ENCODE measurements around the gene NR3C1. TPM values are rescaled to one million over a fixed set of nuclear protein-coding genes. Genes with fewer than 3 reads are reported as not detected.

Gene NR3C1
- total and polyA plus RNA-seq, 2 of the 4 experiments (the other 2 are of a cell fraction) = 13.7 to 77.4 TPM

DNA sequence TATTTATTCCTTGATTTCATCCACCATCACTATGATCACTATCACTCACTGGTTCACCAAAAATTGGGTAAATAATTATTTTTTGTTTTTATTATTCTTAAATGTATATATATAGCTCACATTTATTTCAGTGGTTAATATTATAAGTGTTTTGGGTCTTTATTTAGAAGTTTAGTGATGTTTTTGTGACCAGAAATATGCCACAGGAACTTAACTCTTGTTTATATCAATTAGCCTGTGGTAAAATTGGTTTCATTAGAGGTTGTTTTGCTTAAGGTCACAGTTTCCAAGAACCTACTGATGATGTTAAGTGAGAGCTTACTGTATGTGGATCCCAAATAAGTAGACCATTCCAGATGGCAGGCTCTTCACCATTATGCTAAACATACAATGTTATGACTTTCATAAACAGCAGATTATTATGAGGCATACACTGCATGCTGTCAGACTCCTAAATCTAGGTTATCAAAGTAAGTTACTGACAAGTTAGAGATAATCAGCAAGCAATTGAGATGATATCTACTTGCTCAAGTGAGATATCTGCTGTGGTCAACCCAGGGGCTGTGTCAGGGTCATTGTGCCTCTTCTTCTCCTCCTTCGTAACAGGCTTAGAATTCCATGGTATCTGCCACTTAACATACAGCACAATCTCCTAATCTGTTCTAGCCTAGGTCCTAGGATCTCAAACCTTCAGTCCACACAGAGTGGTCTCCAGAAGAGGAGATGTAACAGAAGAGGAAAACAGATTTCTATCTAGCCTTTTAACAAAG is 57.6 kb downstream of the NR3C1 start:
- Histone ChIP-seq H4K20me1 (ENCODE audit: insufficient read depth, low read length) (peaks cover 40% of the 10 kb centered on the region; the same call in 1 of the 2 replicates), H3K9me3 (ENCODE audit: control insufficient read depth, insufficient read depth, low read length) (no peaks in the 10 kb centered on the region), H4K91ac (ENCODE audit: insufficient read depth, low read depth, low read length) (no peak overlapping the region), H2BK120ac (ENCODE audit: low read depth, low read length) (no peak overlapping the region), H2BK15ac (ENCODE audit: low read depth, low read length) (no peak overlapping the region; the same call in 2 of the 3 replicates), H2AK5ac (ENCODE audit: low read depth, low read length) (no peak overlapping the region), H3K27ac (ENCODE audit: insufficient read depth, low read length) (peak overlapping the region; percentile 41; the same call in 1 of the 2 replicates), H2AK9ac (replicated peaks; ENCODE audit: low read depth, low read length, poor library complexity) (no peak overlapping the region), H3K4me3 (ENCODE audit: insufficient read depth, low read depth, low read length) (no peak overlapping the region), H3K9me1 (ENCODE audit: insufficient read depth, low read length) (peaks cover 17% of the 10 kb centered on the region), H3K18ac (ENCODE audit: low read depth, low read length) (peak overlapping the region; percentile 9; the same call in 1 of the 2 replicates), H3K4ac (ENCODE audit: low read depth, low read length) (peak overlapping the region; percentile 46; the same call in 1 of the 2 replicates), H3K79me1 (ENCODE audit: low read depth in 1 of 2, low read length in 2 of 2) (peaks cover 35 to 76% of the 10 kb centered on the region in 2 experiments), H3K56ac (ENCODE audit: extremely low read depth, insufficient read depth, low read length) (no peak overlapping the region), H3K4me1 (ENCODE audit: control insufficient read depth, insufficient read depth, low read length) (peaks cover 17% of the 10 kb centered on the region), H2BK5ac (ENCODE audit: low read depth, low read length, poor library complexity, severe bottlenecking) (peak overlapping the region; percentile 63), H3K14ac (replicated peaks; ENCODE audit: low read depth, low read length) (peak overlapping the region; percentile 60; the same call in 1 of the 2 replicates), H2BK20ac (ENCODE audit: low read depth, low read length) (no peak overlapping the region), H4K8ac (ENCODE audit: low read depth in 2 of 2, low read length in 2 of 2) (peak overlapping the region in 1 of 2 experiments; percentile 22; a peak in 1 of 4 replicates), H3K9ac (ENCODE audit: low read depth, low read length) (no peak overlapping the region), H2AFZ (replicated peaks; ENCODE audit: low read length, poor library complexity) (no peak overlapping the region), H3K27me3 (ENCODE audit: control insufficient read depth, insufficient read depth, low read length) (no peaks in the 10 kb centered on the region), H4K5ac (ENCODE audit: low read depth, low read length) (peak overlapping the region; percentile 63; the same call in 1 of the 2 replicates), H3K36me3 (ENCODE audit: control insufficient read depth, insufficient read depth, low read length) (no peaks in the 10 kb centered on the region; the same call in none of the 2 replicates), H3K4me2 (ENCODE audit: low read depth, low read length) (no peak overlapping the region), H3K23ac (ENCODE audit: low read depth, low read length) (peak overlapping the region; percentile 44; the same call in 1 of the 2 replicates)
- ChIA-PET POLR2A (ENCODE audit: unreplicated experiment) (interaction anchor here (0.7 kb wide), 1 partner anchor 14 kb away, joined by 3 read pairs; no protein-coding TSS in a partner anchor), CTCF (no interaction called here)
- ATAC-seq (ENCODE audit: low read depth) (no peak), DNase-seq (no peak)
- BruUV-seq (replicated peaks) = no TSS peak
- WGBS, 2 experiments (ENCODE audit: extremely low coverage in 2 of 2, insufficient read length in 1 of 2) = no CpG with 5 or more reads among the region's 1 CpG
- dilution Hi-C loops (cut with HindIII; ENCODE audit: low sequenced_read_pairs, unreplicated experiment) = no loop called here
- intact Hi-C loops (cut with micrococcal nuclease) = no loop called here
- in situ Hi-C loops (cut with MboI; ENCODE audit: low sequenced_read_pairs) = no loop called here
- no peak for TF ChIP-seq BHLHE40 (IDR thresholded peaks at IDR 0.05; ENCODE audit: low read depth, low read length)
- TF ChIP-seq, protein P1, sequence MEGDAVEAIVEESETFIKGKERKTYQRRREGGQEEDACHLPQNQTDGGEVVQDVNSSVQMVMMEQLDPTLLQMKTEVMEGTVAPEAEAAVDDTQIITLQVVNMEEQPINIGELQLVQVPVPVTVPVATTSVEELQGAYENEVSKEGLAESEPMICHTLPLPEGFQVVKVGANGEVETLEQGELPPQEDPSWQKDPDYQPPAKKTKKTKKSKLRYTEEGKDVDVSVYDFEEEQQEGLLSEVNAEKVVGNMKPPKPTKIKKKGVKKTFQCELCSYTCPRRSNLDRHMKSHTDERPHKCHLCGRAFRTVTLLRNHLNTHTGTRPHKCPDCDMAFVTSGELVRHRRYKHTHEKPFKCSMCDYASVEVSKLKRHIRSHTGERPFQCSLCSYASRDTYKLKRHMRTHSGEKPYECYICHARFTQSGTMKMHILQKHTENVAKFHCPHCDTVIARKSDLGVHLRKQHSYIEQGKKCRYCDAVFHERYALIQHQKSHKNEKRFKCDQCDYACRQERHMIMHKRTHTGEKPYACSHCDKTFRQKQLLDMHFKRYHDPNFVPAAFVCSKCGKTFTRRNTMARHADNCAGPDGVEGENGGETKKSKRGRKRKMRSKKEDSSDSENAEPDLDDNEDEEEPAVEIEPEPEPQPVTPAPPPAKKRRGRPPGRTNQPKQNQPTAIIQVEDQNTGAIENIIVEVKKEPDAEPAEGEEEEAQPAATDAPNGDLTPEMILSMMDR (conservative IDR thresholded peaks at IDR 0.05; ENCODE audit: low read depth, low read length) = no peak
- TF ChIP-seq RFX5 (IDR thresholded peaks at IDR 0.05; ENCODE audit: low read depth, low read length) = no peak
- TF ChIP-seq CEBPB (IDR thresholded peaks at IDR 0.05; ENCODE audit: low read depth, low read length) = no peak
- TF ChIP-seq, protein P2, sequence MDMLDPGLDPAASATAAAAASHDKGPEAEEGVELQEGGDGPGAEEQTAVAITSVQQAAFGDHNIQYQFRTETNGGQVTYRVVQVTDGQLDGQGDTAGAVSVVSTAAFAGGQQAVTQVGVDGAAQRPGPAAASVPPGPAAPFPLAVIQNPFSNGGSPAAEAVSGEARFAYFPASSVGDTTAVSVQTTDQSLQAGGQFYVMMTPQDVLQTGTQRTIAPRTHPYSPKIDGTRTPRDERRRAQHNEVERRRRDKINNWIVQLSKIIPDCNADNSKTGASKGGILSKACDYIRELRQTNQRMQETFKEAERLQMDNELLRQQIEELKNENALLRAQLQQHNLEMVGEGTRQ (IDR thresholded peaks at IDR 0.05; ENCODE audit: low read depth, low read length) = no peak
- no peak for TF ChIP-seq MAZ (IDR thresholded peaks at IDR 0.05; ENCODE audit: borderline replicate concordance, low read depth, low read length)
- TF ChIP-seq, protein P3, sequence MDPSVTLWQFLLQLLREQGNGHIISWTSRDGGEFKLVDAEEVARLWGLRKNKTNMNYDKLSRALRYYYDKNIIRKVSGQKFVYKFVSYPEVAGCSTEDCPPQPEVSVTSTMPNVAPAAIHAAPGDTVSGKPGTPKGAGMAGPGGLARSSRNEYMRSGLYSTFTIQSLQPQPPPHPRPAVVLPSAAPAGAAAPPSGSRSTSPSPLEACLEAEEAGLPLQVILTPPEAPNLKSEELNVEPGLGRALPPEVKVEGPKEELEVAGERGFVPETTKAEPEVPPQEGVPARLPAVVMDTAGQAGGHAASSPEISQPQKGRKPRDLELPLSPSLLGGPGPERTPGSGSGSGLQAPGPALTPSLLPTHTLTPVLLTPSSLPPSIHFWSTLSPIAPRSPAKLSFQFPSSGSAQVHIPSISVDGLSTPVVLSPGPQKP (IDR thresholded peaks at IDR 0.05; ENCODE audit: borderline replicate concordance, low read depth, low read length) = no peak
- no peak for TF ChIP-seq FOS (IDR thresholded peaks at IDR 0.05; ENCODE audit: low read depth, low read length)
- no peak for TF ChIP-seq NFE2L2 (IDR thresholded peaks at IDR 0.05; ENCODE audit: low read depth, low read length)
- TF ChIP-seq RAD21 (IDR thresholded peaks at IDR 0.05; ENCODE audit: low read length) = no peak
- TF ChIP-seq MAFK (IDR thresholded peaks at IDR 0.05; ENCODE audit: low read depth, low read length) = no peak
- no peak for TF ChIP-seq POLR2A (IDR thresholded peaks at IDR 0.05; ENCODE audit: low read depth, low read length)
- TF ChIP-seq SMC3 (IDR thresholded peaks at IDR 0.05; ENCODE audit: low read depth, low read length) = no peak
- no peak for TF ChIP-seq CHD1 (IDR thresholded peaks at IDR 0.05; ENCODE audit: low read depth, low read length)
